Measurements from ENCODE around the gene PLCD1.
"Not testable (repeated sequence)": the region's sequence is repeated elsewhere in the genome, so short reads cannot be mapped to it uniquely, and the experiment has no call there.

The PLCD1 gene

GRCh38 chr3:37997791-37998370 lies 31.6 kb downstream of the PLCD1 start:
- no peak for DNase-seq

GRCh38 chr3:37997342-37997741 lies 32.1 kb downstream of the PLCD1 start:
- no peak for DNase-seq

GRCh38 chr3:37996785-37997301 lies 32.6 kb downstream of the PLCD1 start:
- peak; percentile 7 for DNase-seq

- DNase-seq: no peak
These were observed 33.5 kb downstream of the PLCD1 start for GRCh38 chr3:37995652-37996641.

GRCh38 chr3:37994639-37994972 lies 34.8 kb downstream of the PLCD1 start:
- DNase-seq: no peak

GRCh38 chr3:37993820-37994638 lies 35.4 kb downstream of the PLCD1 start:
- DNase-seq: no peak

- DNase-seq: no peak
These were observed 36.0 kb downstream of the PLCD1 start for GRCh38 chr3:37993460-37993819.

- no peak for DNase-seq
These were observed 36.4 kb downstream of the PLCD1 start for GRCh38 chr3:37993067-37993455.

GRCh38 chr3:37992271-37993066 lies 37.0 kb downstream of the PLCD1 start:
- DNase-seq: no peak

GRCh38 chr3:37991823-37992222 lies 37.6 kb downstream of the PLCD1 start:
- no peak for DNase-seq

- DNase-seq: no peak
These were observed 38.3 kb downstream of the PLCD1 start for GRCh38 chr3:37991109-37991508.

- no peak for DNase-seq
These were observed 38.9 kb downstream of the PLCD1 start, which contains the start of gene VILL for GRCh38 chr3:37990527-37990926. Gene VILL (plus strand): TSS chr3:37990786. CDS start chr3:37993673, 2,887 bp downstream.

GRCh38 chr3:37989821-37990480 lies 39.5 kb downstream of the PLCD1 start:
- no peak for DNase-seq

GRCh38 chr3:37988931-37989525 lies 40.4 kb downstream of the PLCD1 start:
- no peak for DNase-seq

GRCh38 chr3:37988376-37988775 lies 41.1 kb downstream of the PLCD1 start:
- not testable (repeated sequence) for DNase-seq

GRCh38 chr3:37987751-37988179 lies 41.7 kb downstream of the PLCD1 start:
- DNase-seq: no peak

- DNase-seq: no peak
These were observed 42.1 kb downstream of the PLCD1 start for GRCh38 chr3:37987315-37987697.

GRCh38 chr3:37986479-37987314 lies 42.7 kb downstream of the PLCD1 start:
- DNase-seq: no peak

GRCh38 chr3:37985637-37986320 lies 43.7 kb downstream of the PLCD1 start:
- no peak for DNase-seq

- DNase-seq: no peak
These were observed 44.8 kb downstream of the PLCD1 start for GRCh38 chr3:37984596-37984995.
